Measurements from ENCODE around the gene HHAT.

The HHAT gene

DNA sequence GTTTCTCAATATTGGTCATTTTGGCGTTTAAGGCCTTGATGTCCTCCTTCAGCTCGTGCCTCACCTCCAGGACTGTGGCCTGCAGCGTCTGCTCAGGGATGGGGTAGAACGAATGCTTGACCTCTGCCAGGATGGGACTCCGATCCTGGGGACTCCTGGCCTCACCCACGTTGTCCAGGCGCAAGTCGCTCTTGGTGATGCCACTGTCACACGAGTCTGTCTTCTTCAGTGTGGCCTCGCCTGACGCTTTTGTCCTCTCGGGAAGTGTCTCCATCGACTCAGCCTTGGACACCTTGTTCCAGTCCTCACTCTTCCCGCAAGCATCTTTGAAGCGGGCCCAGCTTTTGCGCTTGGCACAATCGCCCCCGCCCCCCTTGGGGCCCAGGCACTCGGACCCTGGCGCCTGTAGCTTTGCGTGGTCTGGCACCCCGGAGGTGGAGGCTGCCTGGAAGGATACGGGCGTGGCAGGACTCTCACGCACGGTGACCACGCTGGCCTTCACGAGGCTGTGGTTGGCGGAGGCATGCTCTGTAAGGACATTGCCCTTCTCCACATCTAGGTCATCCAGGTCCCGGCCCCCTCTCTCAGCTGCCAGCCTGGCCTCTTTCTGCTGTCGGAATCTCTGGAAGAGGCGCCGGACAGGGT is 354.8 kb downstream of the HHAT start:
- no peak overlapping the region for H3K4me3 ChIP-seq (ENCODE audit: low read length)
- DNase-seq (ENCODE audit: low read depth, low spot score) = no peak

DNA sequence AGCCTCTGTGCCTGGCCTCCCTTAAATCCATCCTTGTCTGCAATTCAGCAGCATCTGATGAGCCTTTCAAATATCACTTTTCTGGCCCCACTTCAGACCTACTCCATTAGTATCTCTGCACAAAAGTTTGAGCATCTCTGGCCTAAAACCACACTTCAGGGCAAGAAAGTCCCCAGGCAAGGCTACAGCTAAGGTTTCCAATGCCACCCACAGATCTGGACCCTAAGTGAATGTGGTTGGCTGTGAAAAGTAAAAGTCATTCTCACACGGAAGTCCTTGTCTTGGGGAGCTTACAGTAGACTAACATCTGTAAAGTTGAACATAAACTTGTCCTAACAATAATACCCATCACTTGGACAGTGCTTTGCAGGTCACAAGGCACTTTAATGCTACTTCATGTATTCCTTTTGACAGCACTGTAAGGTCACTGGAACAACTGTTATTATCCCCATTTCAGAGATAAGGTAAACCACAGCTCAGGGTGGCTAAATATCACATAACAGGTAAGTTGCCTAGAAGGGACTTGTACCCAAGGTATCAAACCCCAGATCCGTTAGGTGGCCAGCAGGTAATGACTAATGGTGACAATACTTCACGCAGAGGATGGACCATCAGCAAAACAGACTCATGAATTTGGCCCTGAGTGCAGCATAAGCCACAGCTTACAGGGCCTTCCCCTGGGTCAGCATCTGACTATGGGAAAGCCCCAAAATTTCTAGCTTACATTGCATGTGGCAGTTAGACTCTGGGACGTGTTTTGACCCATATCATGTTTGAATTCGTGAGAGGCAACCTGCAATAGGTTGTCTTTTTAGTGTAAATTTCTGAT is 356.0 kb downstream of the HHAT start:
- no peak overlapping the region for H3K4me3 ChIP-seq (ENCODE audit: low read length)
- DNase-seq (ENCODE audit: low read depth, low spot score) = no peak

- no peak for DNase-seq (ENCODE audit: low read depth, low spot score)
- H3K4me3 ChIP-seq (ENCODE audit: low read length) = no peak overlapping the region
These were observed 356.6 kb downstream of the HHAT start for GRCh38 chr1:210685295-210685650.

- DNase-seq (ENCODE audit: low read depth, low spot score) = no peak
- no peak overlapping the region for H3K4me3 ChIP-seq (ENCODE audit: low read length)
These were observed 358.1 kb downstream of the HHAT start for GRCh38 chr1:210686841-210687240.

GRCh38 chr1:210687582-210688279 is 359.0 kb downstream of the HHAT start:
- no peak overlapping the region for H3K4me3 ChIP-seq (ENCODE audit: low read length)
- no peak for DNase-seq (ENCODE audit: low read depth, low spot score)

DNA sequence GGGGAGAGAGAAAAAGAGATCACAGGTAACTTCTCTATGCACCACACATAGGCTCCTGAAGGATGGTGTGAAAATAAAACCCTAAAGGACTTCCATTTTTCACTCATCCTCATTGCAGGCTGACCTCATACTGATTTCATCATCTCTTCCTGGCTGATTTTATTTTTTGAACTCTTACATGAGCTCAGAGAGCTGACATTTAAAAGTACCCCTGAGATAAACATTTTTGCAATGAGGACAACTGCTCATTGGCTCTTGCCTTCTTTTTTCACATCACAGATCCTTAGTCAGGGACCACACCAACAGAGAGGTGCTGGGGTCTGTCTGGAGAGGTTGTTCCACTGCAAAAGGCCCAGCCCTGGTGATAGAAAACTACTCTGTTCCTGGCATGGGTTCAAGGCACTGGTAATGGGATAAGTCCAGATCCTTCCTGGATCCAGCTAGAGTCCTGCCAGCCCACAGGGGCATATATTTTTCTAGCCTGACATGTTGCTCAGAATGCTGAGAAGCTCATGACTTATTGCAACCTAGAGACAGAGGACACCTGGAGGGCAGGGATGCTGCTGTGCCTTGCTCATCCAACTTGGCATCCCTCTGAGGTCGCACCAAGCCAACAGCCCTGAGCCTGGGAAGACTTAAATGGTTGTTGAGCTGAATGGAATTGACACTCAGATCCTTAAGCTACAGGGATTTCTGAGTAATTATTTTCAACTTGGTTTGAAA is 360.0 kb downstream of the HHAT start:
- no peak for DNase-seq (ENCODE audit: low read depth, low spot score)
- H3K4me3 ChIP-seq (ENCODE audit: low read length) = no peak overlapping the region

DNA sequence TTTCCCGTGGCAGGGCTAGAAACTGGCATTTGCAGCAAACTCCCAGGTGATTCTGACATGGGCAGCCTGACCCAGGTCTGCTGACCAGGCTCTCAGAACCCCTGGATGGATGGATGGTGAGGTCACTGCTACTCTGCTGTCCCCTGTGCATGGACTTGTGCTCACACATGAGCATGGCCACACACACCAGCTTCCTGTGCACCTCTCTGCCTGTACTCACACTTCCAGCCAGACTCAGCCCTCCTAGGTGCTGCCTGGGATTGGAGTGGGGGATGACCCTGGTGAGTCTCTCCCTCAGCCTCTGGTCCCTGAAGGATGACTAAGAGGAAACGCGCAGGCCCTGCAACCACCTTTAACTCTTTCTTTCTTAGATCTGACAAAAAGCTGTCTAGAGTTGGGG is 361.1 kb downstream of the HHAT start:
- DNase-seq (ENCODE audit: low read depth, low spot score) = no peak
- no peak overlapping the region for H3K4me3 ChIP-seq (ENCODE audit: low read length)

DNA sequence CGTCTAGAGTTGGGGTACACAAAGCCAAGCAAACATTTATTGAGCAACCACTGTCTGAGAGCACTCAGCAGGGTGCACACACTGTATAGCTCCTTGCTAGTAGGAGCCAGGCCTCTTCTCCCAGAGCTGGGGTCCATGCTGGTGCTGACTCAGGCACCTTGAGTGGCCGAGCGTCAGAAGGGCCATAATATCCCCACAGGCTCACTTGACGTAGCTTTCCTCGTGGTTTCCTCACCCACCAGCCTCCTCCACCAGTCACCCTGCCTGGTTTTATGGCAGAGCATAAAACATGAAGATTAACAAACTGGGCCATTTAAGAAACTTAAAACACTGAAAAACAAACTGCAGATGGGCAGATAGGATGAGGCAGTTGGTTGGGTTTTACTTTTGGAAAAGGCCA is 361.5 kb downstream of the HHAT start:
- no peak overlapping the region for H3K4me3 ChIP-seq (ENCODE audit: low read length)
- no peak for DNase-seq (ENCODE audit: low read depth, low spot score)

GRCh38 chr1:210691039-210691610 is 362.4 kb downstream of the HHAT start:
- no peak overlapping the region for H3K4me3 ChIP-seq (ENCODE audit: low read length)
- DNase-seq (ENCODE audit: low read depth, low spot score) = no peak

- peak; percentile 26 for DNase-seq (ENCODE audit: low read depth, low spot score)
These were observed 364.1 kb downstream of the HHAT start for GRCh38 chr1:210692796-210693195.

GRCh38 chr1:210695026-210695425 is 366.3 kb downstream of the HHAT start:
- no peak for DNase-seq (ENCODE audit: low read depth, low spot score)
- no peak overlapping the region for H3K4me3 ChIP-seq (ENCODE audit: low read length)

More at GRCh38 chr1:210692796-210693195, 364.1 kb downstream of the HHAT start:
- no peak overlapping the region for H3K4me3 ChIP-seq (ENCODE audit: low read length)

DNA sequence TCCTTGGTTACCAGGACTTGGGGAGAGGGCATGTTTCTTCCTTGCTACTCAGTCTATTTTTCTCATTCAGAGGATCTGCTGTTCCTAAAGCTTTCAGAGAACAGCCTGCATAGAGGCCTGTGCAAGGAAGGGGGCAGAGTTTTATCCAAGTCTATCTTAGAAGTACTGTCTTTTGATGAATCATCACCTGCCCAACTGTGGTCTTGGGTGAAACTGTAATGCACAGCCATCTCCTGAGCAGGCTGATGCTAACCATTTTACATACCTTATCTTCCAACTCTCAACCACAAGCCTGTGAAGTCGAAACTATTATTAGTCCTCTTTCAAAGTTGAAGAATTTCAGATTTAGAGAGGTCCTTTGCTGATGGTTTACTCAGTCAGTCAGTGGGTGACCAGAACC is 368.0 kb downstream of the HHAT start:
- peak; percentile 61 for DNase-seq (ENCODE audit: low read depth, low spot score)
- H3K4me3 ChIP-seq (ENCODE audit: low read length) = no peak overlapping the region

DNA sequence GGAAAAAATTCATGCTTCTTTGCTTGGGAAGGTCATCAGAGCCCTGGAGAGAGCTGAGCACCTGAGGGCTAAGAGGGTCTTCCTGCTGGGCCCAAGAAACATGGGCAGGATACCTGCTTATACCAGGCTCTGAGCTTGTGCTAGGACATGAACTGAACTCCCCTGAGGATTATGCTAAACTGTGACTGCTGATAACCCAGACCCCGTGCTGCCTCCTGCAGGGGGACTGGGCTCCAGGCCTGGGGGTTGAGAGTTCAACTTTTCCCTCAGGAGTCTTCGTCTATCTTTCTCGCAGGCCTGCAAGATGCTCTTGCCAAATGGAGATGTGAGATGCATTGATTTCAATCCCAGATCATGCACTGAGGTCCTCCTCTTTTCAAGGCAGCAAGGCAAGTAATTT is 368.5 kb downstream of the HHAT start:
- no peak for DNase-seq (ENCODE audit: low read depth, low spot score)
- H3K4me3 ChIP-seq (ENCODE audit: low read length) = no peak overlapping the region

DNA sequence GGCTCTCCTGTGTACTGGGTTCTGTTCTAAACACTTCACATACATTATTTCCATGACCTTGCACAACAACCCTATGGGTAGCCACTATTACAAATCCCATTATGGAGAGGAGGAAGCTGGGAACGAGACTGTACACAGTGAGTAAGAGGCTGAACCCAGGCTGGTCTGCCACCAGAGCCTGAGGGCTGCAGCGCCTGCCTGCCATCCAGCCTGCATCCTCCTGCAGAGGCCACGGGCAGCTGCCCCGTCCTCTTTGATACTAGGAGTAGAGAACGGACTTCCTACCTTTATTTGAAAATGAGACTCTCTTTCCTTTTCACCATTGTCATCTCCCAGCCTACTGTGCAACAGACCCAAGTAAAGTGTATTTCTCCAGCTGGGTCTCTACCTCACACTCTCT is 370.0 kb downstream of the HHAT start:
- no peak for DNase-seq (ENCODE audit: low read depth, low spot score)
- H3K4me3 ChIP-seq (ENCODE audit: low read length) = no peak overlapping the region

- no peak overlapping the region for H3K4me3 ChIP-seq (ENCODE audit: low read length)
- DNase-seq (ENCODE audit: low read depth, low spot score) = no peak
These were observed 371.4 kb downstream of the HHAT start for GRCh38 chr1:210700083-210700482.

- no peak overlapping the region for H3K4me3 ChIP-seq (ENCODE audit: low read length)
- no peak for DNase-seq (ENCODE audit: low read depth, low spot score)
These were observed 371.8 kb downstream of the HHAT start for GRCh38 chr1:210700511-210700910.

DNA sequence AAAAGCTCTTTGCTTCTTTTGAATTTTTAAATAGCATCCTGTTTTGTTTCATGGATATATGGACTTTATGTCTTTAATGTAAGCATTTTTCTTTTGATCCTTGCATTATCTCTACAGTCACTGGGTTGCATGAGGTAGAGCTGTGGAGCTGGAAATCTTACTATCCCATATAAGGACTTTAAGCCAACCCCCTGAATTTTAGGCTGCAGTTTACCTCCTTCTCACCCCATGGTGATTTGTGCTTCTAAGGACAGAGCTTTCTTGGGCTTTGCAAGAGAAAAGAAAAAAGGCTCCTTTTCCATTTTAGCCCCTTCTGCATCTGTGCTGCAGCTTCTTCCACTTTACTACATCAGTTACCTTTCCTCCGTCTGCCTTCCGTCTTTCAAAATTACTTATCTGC is 373.8 kb downstream of the HHAT start:
- no peak overlapping the region for H3K4me3 ChIP-seq (ENCODE audit: low read length)
- no peak for DNase-seq (ENCODE audit: low read depth, low spot score)

DNA sequence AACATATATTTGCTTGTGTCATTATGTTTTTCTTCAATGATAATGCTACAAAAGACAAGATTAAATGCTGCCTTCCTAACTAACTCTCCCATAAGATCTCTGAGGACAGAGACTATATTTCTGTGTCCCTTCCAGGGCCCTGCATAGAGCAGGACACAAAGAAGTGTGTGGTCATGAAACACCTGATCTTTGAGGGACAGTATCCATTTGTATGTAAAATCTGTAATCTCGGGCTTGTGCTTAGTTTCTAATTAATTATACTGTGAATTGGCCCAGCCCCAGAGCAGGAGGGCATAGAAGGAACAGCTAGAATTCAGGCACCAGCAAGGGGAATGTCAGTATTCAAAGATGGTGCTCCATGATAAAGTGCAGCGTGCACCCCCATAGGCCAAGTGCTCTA is 374.9 kb downstream of the HHAT start:
- DNase-seq (ENCODE audit: low read depth, low spot score) = no peak
- no peak overlapping the region for H3K4me3 ChIP-seq (ENCODE audit: low read length)

GRCh38 chr1:210705086-210705485 is 376.4 kb downstream of the HHAT start:
- DNase-seq (ENCODE audit: low read depth, low spot score) = no peak
- no peak overlapping the region for H3K4me3 ChIP-seq (ENCODE audit: low read length)
